ENCODE measurements around the gene SDSL.

GRCh38 chr12:113393749-113394148 lies 28.4 kb upstream of the SDSL start:
- TF ChIP-seq, protein P1, sequence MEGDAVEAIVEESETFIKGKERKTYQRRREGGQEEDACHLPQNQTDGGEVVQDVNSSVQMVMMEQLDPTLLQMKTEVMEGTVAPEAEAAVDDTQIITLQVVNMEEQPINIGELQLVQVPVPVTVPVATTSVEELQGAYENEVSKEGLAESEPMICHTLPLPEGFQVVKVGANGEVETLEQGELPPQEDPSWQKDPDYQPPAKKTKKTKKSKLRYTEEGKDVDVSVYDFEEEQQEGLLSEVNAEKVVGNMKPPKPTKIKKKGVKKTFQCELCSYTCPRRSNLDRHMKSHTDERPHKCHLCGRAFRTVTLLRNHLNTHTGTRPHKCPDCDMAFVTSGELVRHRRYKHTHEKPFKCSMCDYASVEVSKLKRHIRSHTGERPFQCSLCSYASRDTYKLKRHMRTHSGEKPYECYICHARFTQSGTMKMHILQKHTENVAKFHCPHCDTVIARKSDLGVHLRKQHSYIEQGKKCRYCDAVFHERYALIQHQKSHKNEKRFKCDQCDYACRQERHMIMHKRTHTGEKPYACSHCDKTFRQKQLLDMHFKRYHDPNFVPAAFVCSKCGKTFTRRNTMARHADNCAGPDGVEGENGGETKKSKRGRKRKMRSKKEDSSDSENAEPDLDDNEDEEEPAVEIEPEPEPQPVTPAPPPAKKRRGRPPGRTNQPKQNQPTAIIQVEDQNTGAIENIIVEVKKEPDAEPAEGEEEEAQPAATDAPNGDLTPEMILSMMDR (IDR thresholded peaks at IDR 0.05): no peak
- TF ChIP-seq POLR2A (IDR thresholded peaks at IDR 0.05): no peak
